ENCODE results near the gene CHGA. TPM values are rescaled to one million over a fixed set of nuclear protein-coding genes. Genes with fewer than 3 reads are reported as not detected.

CHGA gene
- total and polyA plus RNA-seq, 2 of the 13 experiments (the other 11 are each of a cell fraction or from before 2014, with no cell fraction given), result not detected

DNA sequence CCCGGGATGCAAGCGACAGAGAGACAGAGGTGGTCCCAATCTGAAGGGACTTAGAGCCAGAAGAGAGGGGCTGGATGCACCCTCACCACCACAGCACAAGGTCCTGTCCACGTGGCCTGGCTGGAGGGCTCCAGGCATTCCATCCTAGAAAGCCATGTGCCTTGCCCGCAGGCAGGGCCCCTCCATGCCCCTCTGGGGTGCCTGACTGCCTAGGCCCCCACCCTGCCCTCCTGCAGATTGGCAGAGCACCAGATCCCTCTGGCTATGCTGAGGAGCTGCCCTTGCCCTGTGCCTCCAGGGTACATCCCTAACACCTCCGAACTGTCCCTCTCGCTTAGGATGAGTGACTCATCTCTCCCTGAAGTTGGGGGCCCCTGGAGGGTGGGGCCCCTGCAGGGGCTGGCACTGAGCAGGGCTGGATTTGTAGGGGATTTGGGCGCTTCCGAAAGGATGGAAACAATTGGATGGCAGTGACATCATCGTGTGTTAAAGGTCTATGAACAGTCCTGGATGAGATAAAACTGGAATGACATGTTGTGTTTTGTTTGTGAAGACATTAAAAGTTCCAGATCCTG is 50.9 kb downstream of the CHGA start:
- Histone ChIP-seq H3K9me3 (ENCODE audit: low read length) (peaks cover 10% of the 10 kb centered on the region), H2AFZ (ENCODE audit: low read length) (no peak overlapping the region), H3K79me2 (ENCODE audit: insufficient read depth, low read length) (no peaks in the 10 kb centered on the region), H3K4me1 (ENCODE audit: insufficient read depth, low read length) (peaks cover 8% of the 10 kb centered on the region), H3K4me3 (replicated peaks in 1 of 3; ENCODE audit: insufficient read depth in 1 of 3, low read depth in 2 of 3, low read length in 3 of 3) (no peak overlapping the region), H3K27ac (ENCODE audit: extremely low read length, insufficient read depth, low read length) (no peak overlapping the region), H3K4me2 (ENCODE audit: low read depth, low read length) (no peak overlapping the region), H3K27me3 (ENCODE audit: control insufficient read depth in 1 of 2, insufficient read depth in 2 of 2, low read length in 2 of 2) (no peaks in the 10 kb centered on the region), H3K36me3 (replicated peaks in 1 of 2; ENCODE audit: control insufficient read depth in 1 of 2, insufficient read depth in 2 of 2, low read length in 2 of 2) (peaks cover 0 to 15% of the 10 kb centered on the region in 2 experiments; a peak in 2 of 5 replicates), H4K20me1 (ENCODE audit: insufficient read depth, low read length) (no peaks in the 10 kb centered on the region), H3K9ac (ENCODE audit: insufficient read depth, low read depth, low read length) (no peak overlapping the region)
- no peak for FAIRE-seq
- CTCF ChIA-PET (ENCODE audit: low intra/inter-chr PET ratio, low total read pairs), result interaction anchor here (1.3 to 1.7 kb wide), 3 partner anchors 139 to 165 kb away, joined by 4 to 10 read pairs (median 7); no protein-coding TSS in a partner anchor
- TF ChIP-seq ATF7 (IDR thresholded peaks at IDR 0.05) (peak; percentile 27; the same call in 1 of the 2 replicates), ATF7 (CRISPR knock-in tag; IDR thresholded peaks at IDR 0.05) (no peak), ZNF432 (CRISPR knock-in tag; IDR thresholded peaks at IDR 0.05; ENCODE audit: borderline replicate concordance) (no peak), KDM5A (IDR thresholded peaks at IDR 0.05; ENCODE audit: borderline replicate concordance, low read length) (no peak)
- in situ Hi-C loops (cut with HindIII; ENCODE audit: extremely low pct_ligation_motif_present, low pct_unique_long_range_greater_than_20kb) (no loop called here), intact Hi-C loops (cut with micrococcal nuclease; ENCODE audit: unreplicated experiment) (loop anchor here (1.0 to 5.0 kb wide), 2 partner anchors 46 to 163 kb away; no protein-coding TSS in a partner anchor)
- no peak for ATAC-seq
- 89% methylated on average over 7 of the region's 9 CpGs for whole genome bisulfite sequencing (ENCODE audit: low lambda C conversion rate)
- no TSS peak for BruUV-seq (replicated peaks)
- POLR2A ChIA-PET, result no interaction called here
- DNase-seq (ENCODE audit: low spot score), result no peak

DNA sequence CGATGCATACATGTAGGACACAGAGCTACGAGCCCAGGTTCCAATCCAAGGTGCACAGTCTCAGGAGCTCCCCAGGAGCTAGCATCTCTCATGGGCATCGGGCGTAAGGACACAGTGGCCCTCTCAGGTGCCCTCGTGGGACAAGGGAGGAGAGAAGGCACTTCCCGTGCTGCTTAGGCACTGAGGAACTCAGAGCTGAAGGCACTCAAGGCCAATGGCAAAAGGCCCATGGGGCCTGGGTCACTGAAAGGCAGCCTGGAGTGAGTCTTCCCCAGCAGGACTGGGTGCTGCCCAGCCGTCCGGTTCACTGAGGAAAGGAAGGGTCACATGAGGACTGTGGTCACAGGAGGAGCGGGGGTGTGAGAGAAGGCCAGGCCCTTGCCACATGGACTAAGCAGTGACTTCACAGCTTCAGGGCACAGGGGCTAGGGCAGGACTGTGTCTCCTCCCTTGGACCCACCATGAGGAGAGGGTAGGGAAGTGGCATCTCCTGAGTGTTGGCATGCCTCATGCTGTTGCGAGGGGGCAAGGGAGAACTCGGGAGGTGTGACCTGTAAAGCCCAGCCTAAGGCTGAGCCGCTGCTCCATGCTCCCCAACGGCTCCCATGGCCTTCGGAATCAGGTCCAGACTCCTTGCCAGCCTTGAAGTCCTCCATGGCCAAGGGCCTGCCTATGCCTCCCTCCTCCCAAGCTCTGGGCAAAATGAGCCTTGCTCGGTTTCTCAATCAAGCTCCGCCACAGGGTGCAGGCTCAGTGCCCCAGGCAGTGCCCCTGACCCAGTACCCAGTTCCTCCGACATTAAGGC is 51.8 kb downstream of the CHGA start:
- H3K4me3 ChIP-seq (replicated peaks in 1 of 3; ENCODE audit: insufficient read depth in 1 of 3, low read depth in 2 of 3, low read length in 3 of 3), result no peak overlapping the region
- 98% methylated on average over 8 of the region's 17 CpGs for WGBS (ENCODE audit: low lambda C conversion rate)
- no peaks in the 10 kb centered on the region for H3K27me3 ChIP-seq (ENCODE audit: control insufficient read depth in 1 of 2, insufficient read depth in 2 of 2, low read length in 2 of 2)
- no peak overlapping the region for H3K9ac ChIP-seq (ENCODE audit: insufficient read depth, low read depth, low read length)
- peaks cover 0 to 16% of the 10 kb centered on the region in 2 experiments; a peak in 2 of 5 replicates for H3K36me3 ChIP-seq (replicated peaks in 1 of 2; ENCODE audit: control insufficient read depth in 1 of 2, insufficient read depth in 2 of 2, low read length in 2 of 2)
- peaks cover 6% of the 10 kb centered on the region for H3K4me1 ChIP-seq (ENCODE audit: insufficient read depth, low read length)
- FAIRE-seq (no peak), ATAC-seq (no peak; the same call in 2 of the 3 replicates), DNase-seq (ENCODE audit: low spot score) (no peak)
- BruUV-seq (replicated peaks), result no TSS peak
- H3K4me2 ChIP-seq (ENCODE audit: low read depth, low read length), result no peak overlapping the region
- ChIA-PET CTCF (ENCODE audit: low intra/inter-chr PET ratio, low total read pairs) (no interaction called here), POLR2A (no interaction called here)
- no peak overlapping the region for H2AFZ ChIP-seq (ENCODE audit: low read length)
- H3K9me3 ChIP-seq (ENCODE audit: low read length), result peaks cover 18% of the 10 kb centered on the region
- in situ Hi-C loops (cut with HindIII; ENCODE audit: extremely low pct_ligation_motif_present, low pct_unique_long_range_greater_than_20kb), result no loop called here
- no peak overlapping the region for H3K27ac ChIP-seq (ENCODE audit: extremely low read length, insufficient read depth, low read length)
- intact Hi-C loops (cut with micrococcal nuclease; ENCODE audit: unreplicated experiment), result loop anchor here (5.0 kb wide), 1 partner anchor 163 kb away; no protein-coding TSS in a partner anchor
- H3K79me2 ChIP-seq (ENCODE audit: insufficient read depth, low read length), result no peaks in the 10 kb centered on the region
- H4K20me1 ChIP-seq (ENCODE audit: insufficient read depth, low read length), result no peaks in the 10 kb centered on the region
- TF ChIP-seq, protein P1, sequence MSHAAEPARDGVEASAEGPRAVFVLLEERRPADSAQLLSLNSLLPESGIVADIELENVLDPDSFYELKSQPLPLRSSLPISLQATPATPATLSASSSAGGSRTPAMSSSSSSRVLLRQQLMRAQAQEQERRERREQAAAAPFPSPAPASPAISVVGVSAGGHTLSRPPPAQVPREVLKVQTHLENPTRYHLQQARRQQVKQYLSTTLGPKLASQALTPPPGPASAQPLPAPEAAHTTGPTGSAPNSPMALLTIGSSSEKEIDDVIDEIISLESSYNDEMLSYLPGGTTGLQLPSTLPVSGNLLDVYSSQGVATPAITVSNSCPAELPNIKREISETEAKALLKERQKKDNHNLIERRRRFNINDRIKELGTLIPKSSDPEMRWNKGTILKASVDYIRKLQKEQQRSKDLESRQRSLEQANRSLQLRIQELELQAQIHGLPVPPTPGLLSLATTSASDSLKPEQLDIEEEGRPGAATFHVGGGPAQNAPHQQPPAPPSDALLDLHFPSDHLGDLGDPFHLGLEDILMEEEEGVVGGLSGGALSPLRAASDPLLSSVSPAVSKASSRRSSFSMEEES (CRISPR knock-in tag; IDR thresholded peaks at IDR 0.05), result no peak
- TF ChIP-seq SIN3B (IDR thresholded peaks at IDR 0.05; ENCODE audit: low read length) (no peak), CHD2 (IDR thresholded peaks at IDR 0.05; ENCODE audit: low read depth, low read length) (no peak), XBP1 (CRISPR knock-in tag; IDR thresholded peaks at IDR 0.05) (no peak), HMG20B (CRISPR knock-in tag; conservative IDR thresholded peaks at IDR 0.05) (no peak), TBX3 (IDR thresholded peaks at IDR 0.05; ENCODE audit: borderline replicate concordance) (no peak)
- TF ChIP-seq, protein P2, sequence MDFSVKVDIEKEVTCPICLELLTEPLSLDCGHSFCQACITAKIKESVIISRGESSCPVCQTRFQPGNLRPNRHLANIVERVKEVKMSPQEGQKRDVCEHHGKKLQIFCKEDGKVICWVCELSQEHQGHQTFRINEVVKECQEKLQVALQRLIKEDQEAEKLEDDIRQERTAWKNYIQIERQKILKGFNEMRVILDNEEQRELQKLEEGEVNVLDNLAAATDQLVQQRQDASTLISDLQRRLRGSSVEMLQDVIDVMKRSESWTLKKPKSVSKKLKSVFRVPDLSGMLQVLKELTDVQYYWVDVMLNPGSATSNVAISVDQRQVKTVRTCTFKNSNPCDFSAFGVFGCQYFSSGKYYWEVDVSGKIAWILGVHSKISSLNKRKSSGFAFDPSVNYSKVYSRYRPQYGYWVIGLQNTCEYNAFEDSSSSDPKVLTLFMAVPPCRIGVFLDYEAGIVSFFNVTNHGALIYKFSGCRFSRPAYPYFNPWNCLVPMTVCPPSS (IDR thresholded peaks at IDR 0.05), result no peak
- TF ChIP-seq, protein P3, sequence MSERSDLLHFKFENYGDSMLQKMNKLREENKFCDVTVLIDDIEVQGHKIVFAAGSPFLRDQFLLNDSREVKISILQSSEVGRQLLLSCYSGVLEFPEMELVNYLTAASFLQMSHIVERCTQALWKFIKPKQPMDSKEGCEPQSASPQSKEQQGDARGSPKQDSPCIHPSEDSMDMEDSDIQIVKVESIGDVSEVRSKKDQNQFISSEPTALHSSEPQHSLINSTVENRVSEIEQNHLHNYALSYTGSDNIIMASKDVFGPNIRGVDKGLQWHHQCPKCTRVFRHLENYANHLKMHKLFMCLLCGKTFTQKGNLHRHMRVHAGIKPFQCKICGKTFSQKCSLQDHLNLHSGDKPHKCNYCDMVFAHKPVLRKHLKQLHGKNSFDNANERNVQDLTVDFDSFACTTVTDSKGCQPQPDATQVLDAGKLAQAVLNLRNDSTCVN (CRISPR knock-in tag; IDR thresholded peaks at IDR 0.05; ENCODE audit: borderline replicate concordance), result no peak
